HTERT RPE-1 (cell line): ENCODE results near the gene ZBTB16.

Experiments used
- in situ Hi-C: fragments of 300-500 bp; cut with MboI; formaldehyde crosslinking; loops from 4 replicates; pipeline ENCODE4 v1.14.3; 2020; ENCODE audit warnings: low sequenced_read_pairs

The ZBTB16 gene

GRCh38 chr11:114178656-114179055, 119.1 kb downstream of the ZBTB16 start:
- in situ Hi-C loops, result no loop called here

GRCh38 chr11:114179234-114179941, 119.9 kb downstream of the ZBTB16 start:
- in situ Hi-C loops, result no loop called here

DNA sequence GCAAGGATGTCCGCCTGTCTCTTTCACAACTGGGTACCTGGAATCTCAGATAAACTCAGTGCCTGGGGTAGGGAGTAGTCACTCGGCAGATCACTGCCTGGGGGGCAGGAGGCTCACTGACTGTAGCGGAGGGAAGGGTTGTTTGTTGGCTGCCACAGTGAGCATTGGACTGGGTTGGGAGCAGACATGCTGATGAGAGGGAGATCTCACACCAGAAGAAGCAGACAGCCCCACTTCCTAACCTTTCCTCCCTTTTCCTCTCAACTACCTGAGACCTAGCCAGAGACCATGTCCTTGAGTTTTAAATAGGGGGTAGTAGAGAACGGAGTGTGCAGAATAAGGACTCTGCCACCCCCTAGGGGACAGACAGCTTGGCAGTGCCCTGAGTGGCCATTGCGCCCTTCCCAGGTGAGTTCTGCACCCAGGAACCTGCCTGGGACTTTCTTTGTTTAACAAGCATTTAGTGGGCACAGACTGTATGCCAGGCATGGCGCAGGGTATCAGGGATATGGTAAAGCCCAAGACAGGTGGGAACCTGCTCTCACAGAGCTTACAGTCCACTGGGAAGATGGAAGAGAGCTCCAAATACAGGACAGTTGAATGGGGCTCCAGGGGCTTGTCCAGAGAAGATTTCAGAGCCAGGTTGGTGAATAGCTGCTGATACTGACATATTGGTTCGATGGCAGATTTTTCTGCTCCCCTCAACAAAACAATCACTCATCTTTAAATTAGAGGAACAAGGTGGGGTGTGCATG, 121.0 kb downstream of the ZBTB16 start:
- in situ Hi-C loops, result no loop called here

DNA sequence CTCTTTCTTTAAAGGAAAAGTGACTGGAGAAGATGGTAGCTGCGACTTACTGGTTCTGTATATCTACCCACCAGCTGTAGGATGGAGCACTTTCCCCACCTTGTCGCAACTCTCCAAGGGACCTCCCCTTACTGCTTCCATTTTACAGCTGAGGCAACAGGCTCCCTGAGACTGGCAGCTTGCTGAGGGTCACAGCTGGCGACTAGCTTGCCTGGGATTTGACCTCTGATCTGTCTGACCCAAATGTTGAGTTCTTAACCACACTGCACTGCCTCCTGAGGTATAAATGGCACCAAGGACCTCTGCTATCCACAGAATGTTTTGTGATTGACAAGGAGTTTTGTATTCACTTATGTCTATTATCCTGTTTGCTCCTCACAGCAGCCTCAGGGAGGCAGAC, 121.7 kb downstream of the ZBTB16 start:
- in situ Hi-C loops, result no loop called here

GRCh38 chr11:114181752-114182151, 122.2 kb downstream of the ZBTB16 start:
- in situ Hi-C loops, result no loop called here

- in situ Hi-C loops, result no loop called here
These were observed 123.0 kb downstream of the ZBTB16 start for GRCh38 chr11:114182471-114183043.

DNA sequence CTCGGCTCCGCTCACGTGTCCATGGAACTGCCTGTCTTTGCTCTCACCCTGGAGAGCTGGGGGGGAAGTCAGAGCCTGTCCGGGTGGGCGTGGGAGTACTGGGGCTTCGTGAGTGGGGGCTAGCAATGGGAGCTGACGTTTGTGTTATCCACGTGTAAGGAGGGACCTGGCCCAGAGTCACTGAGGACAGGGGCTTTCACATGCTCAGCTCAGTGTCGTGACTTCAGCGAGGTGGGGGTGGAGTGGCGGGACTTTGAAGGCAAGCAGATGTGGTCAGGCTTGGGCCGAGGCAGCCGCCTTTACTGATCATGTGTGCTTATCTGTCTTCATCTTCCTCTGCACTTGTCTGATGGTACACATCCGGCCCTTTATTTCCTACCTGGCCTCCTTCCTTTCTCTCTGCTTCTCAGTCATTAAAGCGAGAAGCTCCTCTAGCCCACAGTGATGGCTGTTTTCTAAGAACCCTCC, 123.6 kb downstream of the ZBTB16 start:
- in situ Hi-C loops, result no loop called here

GRCh38 chr11:114185436-114185835, 125.9 kb downstream of the ZBTB16 start:
- in situ Hi-C loops, result no loop called here

DNA sequence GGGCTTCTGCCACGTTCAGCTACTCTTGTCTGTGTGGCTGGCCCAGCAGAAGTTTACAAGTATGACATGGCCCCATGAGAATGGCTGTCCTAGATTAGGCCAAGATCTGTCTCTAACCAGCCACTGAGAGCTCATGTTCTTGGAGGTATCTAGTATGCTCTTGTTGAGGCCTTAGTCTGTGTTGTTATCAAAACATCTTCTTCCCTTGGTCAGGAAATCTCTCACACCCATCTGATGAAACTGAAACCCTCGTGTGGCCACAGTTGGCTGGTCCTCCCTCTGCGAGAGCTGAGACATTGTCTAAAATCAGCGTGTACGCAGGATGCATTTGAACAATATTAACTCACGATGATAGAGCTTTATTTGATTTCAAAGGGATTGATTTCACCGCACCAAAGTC, 127.7 kb downstream of the ZBTB16 start:
- in situ Hi-C loops, result no loop called here

DNA sequence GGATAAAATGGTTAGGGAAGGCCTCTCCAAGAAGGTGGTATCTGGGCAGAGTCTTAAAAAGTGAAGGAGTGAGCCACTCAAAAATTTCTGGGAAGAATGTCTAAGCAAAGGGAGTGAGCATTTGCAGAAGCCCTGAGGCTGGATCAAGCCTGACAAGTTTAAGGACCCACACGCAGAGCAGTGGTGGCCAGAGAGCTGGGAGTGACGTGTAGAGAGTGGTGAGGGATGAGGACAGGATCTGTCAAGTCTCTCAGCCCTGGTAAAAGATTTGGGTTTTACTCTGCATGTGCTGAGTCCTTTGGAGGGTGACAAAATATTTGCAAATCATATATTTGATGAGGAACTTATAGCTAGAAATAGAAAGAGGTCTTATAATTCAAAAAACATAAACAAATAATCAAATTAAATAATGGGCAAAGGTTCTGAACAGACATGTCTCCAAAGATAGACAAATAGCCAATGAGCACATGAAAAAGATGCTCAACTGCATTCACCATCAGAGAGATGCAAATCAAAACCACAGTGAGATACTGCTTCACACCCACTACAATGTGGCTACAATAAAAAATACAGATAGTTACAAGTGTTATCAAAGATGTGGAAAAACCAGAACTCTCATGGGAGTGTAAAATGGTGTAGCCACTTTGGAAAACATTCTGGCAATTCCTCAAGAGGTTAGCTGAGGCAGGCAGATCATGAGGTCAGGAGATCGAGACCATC, 129.5 kb downstream of the ZBTB16 start:
- in situ Hi-C loops, result no loop called here

- in situ Hi-C loops, result no loop called here
These were observed 131.1 kb downstream of the ZBTB16 start for GRCh38 chr11:114190630-114191029.

DNA sequence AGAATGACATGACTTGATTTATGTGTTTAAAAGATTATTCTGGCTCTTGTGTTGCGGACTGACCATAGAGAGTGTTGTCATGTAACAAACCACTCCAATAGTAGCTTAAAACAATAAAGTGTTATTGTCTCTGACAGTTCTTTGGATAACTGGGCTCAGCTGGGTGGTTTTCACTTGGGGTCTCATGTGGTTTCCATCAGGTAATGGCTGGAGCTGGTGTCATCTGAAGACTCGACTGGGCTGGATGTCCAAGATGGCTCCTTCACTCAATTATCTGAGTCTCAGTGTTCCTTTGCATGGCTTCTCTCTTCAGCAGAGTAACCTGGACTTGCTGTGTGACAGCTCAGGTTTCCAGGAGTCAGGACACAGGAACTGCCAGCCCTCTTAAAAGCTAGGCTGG, 132.4 kb downstream of the ZBTB16 start:
- in situ Hi-C loops, result no loop called here

DNA sequence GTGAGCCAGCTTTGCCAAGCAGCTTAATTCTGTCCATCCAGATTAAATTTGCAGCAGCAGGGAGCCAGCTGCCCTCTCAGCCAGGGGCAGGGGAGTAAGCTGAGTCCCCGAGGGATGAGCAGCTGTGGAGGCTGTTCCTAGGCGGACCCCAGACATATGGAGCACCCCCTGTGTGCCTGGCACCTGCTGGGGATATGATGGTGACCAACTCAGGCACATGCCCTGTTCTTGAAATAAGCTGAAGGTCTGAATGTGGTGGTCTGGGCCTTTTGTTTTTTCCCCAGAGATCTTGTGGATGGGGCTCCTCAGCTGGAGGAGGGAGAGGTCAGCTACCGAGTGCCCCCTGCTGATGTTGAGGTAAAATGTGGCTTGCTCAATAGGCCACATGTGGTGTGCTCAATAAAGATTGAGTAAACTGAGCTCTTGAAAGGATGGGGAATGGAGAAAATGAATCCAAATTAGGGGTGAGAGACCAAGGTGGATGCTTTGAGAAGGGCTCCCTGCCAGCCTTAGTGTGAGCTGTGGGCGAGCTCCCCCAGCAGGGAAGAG, 133.4 kb downstream of the ZBTB16 start:
- in situ Hi-C loops, result no loop called here

DNA sequence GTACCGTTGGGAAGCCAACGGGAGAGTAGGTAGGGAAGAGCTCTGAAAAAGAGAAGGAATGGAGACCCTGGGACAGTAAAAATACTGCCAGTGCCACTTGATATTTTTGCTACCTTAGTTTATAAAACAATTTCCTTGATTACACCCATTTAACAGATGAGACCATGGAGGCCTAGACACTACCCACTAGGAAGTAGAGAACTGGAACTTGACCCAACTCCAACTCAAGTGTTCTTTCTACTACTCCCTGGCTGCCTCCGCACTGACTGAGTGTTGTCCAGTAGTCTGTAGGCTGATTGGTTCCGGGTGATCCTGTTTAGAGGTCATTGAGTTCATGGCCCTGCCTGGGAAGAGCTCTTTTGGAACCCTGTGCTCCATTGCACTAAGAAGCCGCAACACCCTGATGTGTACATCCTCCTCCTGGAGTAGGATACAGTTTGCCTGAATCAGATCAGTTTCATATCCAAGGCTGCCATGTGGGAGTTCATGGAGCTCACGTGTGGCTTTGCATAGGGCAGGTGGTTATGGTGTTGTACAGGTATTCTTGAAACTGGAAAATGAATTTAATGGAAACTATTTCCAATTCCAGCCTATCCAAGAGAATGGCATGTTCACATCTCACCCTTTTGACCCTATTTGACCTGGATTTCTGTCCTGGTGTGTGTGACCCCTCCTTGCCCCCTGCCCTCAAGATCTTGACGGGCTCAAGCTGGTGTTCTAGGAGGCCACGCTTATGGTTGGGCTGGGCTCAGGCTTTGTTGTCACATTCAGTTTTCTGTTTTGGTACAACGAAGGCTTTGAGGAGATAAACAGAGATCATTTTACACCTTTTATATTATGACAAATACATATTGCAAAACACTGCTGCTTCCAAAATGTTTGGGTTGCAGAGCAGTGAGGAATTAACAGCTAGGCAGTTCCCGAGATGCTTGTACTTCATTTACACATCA, 134.5 kb downstream of the ZBTB16 start:
- in situ Hi-C loops, result no loop called here

GRCh38 chr11:114194702-114195101, 135.2 kb downstream of the ZBTB16 start:
- in situ Hi-C loops, result no loop called here

- in situ Hi-C loops, result no loop called here
These were observed 135.6 kb downstream of the ZBTB16 start for GRCh38 chr11:114195151-114195550.

GRCh38 chr11:114195981-114196731, 136.6 kb downstream of the ZBTB16 start:
- in situ Hi-C loops, result no loop called here

GRCh38 chr11:114196997-114197703, 137.6 kb downstream of the ZBTB16 start:
- in situ Hi-C loops, result no loop called here
